ENCODE results near the gene CDCA3. TPM values are rescaled to one million over a fixed set of nuclear protein-coding genes. Genes with fewer than 3 reads are reported as not detected.

Gene CDCA3
- total and polyA plus RNA-seq, 3 donors from 2014 or later, result 27.5 to 81.7 (median 43.5) TPM

GRCh38 chr12:6831450-6831995 lies 19.6 kb downstream of the CDCA3 start:
- WGBS, 2 donors, result 85 to 87% methylated on average over 12 of the region's 12 CpGs
- TF ChIP-seq, protein P1, sequence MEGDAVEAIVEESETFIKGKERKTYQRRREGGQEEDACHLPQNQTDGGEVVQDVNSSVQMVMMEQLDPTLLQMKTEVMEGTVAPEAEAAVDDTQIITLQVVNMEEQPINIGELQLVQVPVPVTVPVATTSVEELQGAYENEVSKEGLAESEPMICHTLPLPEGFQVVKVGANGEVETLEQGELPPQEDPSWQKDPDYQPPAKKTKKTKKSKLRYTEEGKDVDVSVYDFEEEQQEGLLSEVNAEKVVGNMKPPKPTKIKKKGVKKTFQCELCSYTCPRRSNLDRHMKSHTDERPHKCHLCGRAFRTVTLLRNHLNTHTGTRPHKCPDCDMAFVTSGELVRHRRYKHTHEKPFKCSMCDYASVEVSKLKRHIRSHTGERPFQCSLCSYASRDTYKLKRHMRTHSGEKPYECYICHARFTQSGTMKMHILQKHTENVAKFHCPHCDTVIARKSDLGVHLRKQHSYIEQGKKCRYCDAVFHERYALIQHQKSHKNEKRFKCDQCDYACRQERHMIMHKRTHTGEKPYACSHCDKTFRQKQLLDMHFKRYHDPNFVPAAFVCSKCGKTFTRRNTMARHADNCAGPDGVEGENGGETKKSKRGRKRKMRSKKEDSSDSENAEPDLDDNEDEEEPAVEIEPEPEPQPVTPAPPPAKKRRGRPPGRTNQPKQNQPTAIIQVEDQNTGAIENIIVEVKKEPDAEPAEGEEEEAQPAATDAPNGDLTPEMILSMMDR (IDR thresholded peaks at IDR 0.05), result no peak
- TF ChIP-seq POLR2A (IDR thresholded peaks at IDR 0.05), result no peak
- no peak for DNase-seq
- H3K4me3 ChIP-seq, result no peak overlapping the region
- no peaks in the 10 kb centered on the region for H3K36me3 ChIP-seq (ENCODE audit: low read depth, missing control alignments)
- H3K27me3 ChIP-seq, result no peaks in the 10 kb centered on the region
- no peak overlapping the region for H3K27ac ChIP-seq
- no peaks in the 10 kb centered on the region for H3K9me3 ChIP-seq
- peaks cover 7% of the 10 kb centered on the region for H3K4me1 ChIP-seq
- intact Hi-C loops (cut with DNase I; ENCODE audit: low total_unique reads), result no loop called here

DNA sequence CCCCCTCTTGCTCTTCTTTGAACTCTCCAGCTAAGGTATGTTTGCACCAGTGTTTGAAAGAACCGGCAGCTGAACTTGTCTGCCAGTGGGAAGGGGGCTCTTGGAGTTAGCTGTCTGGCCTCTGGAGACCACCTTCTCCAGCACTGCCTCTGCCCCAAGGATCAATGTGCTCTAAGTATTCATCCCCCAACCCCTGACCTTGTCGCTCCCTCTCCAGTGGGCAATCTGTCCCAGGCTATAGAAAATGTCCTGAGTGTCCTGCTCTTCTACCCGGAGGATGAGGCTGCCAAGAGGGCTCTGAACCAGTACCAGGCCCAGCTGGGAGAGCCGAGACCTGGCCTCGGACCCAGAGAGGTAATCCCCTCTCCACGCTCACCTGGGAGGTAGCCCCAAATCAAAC lies 20.1 kb downstream of the CDCA3 start:
- H3K36me3 ChIP-seq (ENCODE audit: low read depth, missing control alignments), result no peaks in the 10 kb centered on the region
- no peaks in the 10 kb centered on the region for H3K9me3 ChIP-seq
- H3K4me1 ChIP-seq, result peaks cover 7% of the 10 kb centered on the region
- DNase-seq, result no peak
- no peaks in the 10 kb centered on the region for H3K27me3 ChIP-seq
- 83 to 86% methylated on average over 5 to 6 of the region's 6 CpGs for WGBS, 2 donors
- intact Hi-C loops (cut with DNase I; ENCODE audit: low total_unique reads), result no loop called here
- TF ChIP-seq, protein P1 (IDR thresholded peaks at IDR 0.05), result no peak
- TF ChIP-seq POLR2A (IDR thresholded peaks at IDR 0.05), result no peak
- H3K27ac ChIP-seq, result no peak overlapping the region
- no peak overlapping the region for H3K4me3 ChIP-seq

DNA sequence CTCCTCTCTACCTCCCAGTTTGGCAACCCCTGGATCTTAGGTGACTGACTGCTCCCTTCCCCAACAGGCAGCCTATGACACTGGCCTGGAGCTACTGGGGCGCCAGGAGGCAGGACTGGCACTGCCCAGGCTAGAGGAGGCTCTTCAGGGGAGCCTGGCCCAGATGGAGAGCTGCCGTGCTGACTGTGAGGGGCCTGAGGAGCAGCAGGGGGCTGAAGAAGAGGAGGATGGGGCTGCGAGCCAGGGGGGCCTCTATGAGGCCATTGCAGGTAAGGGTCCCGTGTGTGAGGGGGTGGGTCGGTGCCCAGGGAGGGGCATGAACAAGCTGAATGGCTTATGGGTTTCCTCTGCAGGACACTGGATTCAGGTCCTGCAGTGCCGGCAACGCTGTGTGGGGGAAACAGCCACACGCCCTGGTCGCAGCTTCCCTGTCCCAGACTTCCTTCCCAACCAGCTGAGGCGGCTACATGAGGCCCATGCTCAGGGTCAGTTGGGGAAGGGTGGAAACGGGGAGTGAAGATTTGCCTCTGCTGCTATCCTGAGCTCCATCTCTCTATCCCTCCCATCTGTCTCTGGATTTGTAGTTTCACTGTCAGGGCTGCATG lies 20.7 kb downstream of the CDCA3 start:
- no peaks in the 10 kb centered on the region for H3K9me3 ChIP-seq
- no peak for DNase-seq
- H3K36me3 ChIP-seq (ENCODE audit: low read depth, missing control alignments), result no peaks in the 10 kb centered on the region
- TF ChIP-seq POLR2A (IDR thresholded peaks at IDR 0.05), result no peak
- no peaks in the 10 kb centered on the region for H3K27me3 ChIP-seq
- peaks cover 7% of the 10 kb centered on the region for H3K4me1 ChIP-seq
- 83 to 88% methylated on average over 6 to 11 of the region's 11 CpGs for WGBS, 2 donors
- no peak overlapping the region for H3K27ac ChIP-seq
- intact Hi-C loops (cut with DNase I; ENCODE audit: low total_unique reads), result no loop called here
- H3K4me3 ChIP-seq, result no peak overlapping the region

DNA sequence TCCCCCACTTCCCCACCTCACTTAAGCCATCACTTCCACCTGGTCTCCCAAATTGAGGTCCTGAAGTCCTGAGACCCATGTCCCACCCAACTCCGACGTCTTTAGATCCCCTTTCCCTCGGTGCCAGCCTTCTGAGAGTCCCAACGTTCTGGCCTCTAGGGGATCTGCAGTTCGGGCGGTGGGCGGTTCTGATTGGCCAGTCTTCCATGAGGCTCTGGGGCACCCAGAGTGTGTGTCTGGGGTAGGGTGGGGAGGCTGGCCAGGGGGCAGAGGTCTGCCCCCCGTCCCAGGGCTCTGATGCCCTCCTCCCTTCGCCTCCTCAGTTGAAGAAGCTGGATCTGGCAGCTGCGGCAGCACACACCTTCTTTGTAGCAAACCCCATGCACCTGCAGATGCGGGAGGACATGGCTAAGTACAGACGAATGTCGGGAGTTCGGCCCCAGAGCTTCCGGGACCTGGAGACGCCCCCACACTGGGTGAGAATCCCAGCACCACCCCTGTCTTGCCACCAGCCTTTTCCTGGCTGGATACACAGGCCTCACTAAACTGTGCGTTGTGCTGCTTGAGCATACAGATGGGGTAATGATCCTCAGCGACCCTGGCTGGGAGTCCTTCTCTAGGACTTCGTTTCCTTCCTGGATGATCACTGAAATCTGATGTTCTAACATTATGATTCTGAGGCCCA lies 21.4 kb downstream of the CDCA3 start:
- no peaks in the 10 kb centered on the region for H3K9me3 ChIP-seq
- no peak for DNase-seq
- H3K27ac ChIP-seq, result peak overlapping the region; percentile 87 to 91
- intact Hi-C loops (cut with DNase I; ENCODE audit: low total_unique reads), result loop anchor here (10.0 kb wide), 1 partner anchor 55 kb away; the partner anchor contains the start of gene LAG3
- H3K27me3 ChIP-seq, result no peaks in the 10 kb centered on the region
- H3K4me1 ChIP-seq, result peaks cover 7% of the 10 kb centered on the region
- TF ChIP-seq POLR2A (IDR thresholded peaks at IDR 0.05), result no peak
- TF ChIP-seq, protein P1 (IDR thresholded peaks at IDR 0.05), result no peak
- WGBS, 2 donors, result 12 to 35% methylated on average over 9 to 19 of the region's 19 CpGs
- H3K4me3 ChIP-seq, result peak overlapping the region; percentile 75 to 87
- H3K36me3 ChIP-seq (ENCODE audit: low read depth, missing control alignments), result no peaks in the 10 kb centered on the region

DNA sequence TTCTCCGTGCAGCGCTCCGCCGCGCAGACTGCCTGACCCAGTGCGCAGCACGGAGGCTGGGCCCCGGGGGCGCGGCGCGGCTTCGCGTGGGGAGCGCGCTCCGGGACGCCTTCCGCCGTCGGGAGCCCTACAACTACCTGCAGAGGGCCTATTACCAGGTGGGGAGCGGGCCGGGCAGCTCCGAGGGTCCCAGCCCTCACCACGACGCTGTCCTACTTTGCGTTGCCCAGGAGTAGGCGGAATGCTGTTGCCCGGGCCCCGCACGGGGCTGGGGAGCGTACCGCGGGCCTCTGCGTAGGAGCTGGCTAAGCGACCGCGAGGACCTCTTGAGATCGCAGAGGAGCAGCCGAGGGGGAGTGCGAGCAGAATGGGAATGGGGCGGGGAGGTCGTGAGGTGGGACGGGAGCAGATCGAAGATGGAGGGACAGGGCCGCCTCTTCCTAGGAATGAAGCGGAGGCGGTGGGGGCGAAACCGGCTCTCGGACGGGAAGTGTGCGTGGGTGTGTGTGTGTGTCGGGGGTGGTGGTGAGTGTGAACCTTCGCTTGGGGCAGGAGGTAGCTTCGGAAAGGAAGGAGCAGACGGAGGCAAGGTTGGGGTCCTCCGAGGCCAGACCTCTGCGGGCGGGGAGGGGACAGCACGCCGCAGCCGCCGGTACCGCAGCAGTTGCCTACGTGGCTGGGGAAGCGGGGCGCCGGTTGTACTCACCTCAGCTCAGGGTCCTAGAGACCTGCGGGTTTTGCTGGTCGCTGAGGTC lies 22.1 kb downstream of the CDCA3 start:
- Histone ChIP-seq H3K4me1 (peaks cover 7% of the 10 kb centered on the region), H3K9me3 (no peaks in the 10 kb centered on the region), H3K27me3 (no peaks in the 10 kb centered on the region), H3K4me3 (peak overlapping the region; percentile 75 to 87), H3K27ac (peak overlapping the region; percentile 87 to 91), H3K36me3 (ENCODE audit: low read depth, missing control alignments) (no peaks in the 10 kb centered on the region)
- DNase-seq, result peak; percentile 70
- 0 to 1% methylated on average over 32 to 71 of the region's 71 CpGs for WGBS, 2 donors
- intact Hi-C loops (cut with DNase I; ENCODE audit: low total_unique reads), result loop anchor here (10.0 kb wide), 1 partner anchor 54 kb away; the partner anchor contains the start of gene LAG3
- no peak for TF ChIP-seq POLR2A (IDR thresholded peaks at IDR 0.05)
- TF ChIP-seq, protein P1 (IDR thresholded peaks at IDR 0.05), result no peak
